Breast epithelium (tissue), 4 donors: ENCODE results near the gene PLPP1. TPM values are rescaled to one million over a fixed set of nuclear protein-coding genes. Genes with fewer than 3 reads are reported as not detected.
A peak's percentile ranks its signal among the peaks of the same experiment; 100 is the strongest.
"Not testable (repeated sequence)": the region's sequence is repeated elsewhere in the genome, so short reads cannot be mapped to it uniquely, and the experiment has no call there.

ENCODE experiments used
- DNase-seq, 2 donors: peaks; one replicate each; pipeline ENCODE4 v3.0.0-alpha.2; 2019; ENCODE audit warnings: low spot score in 2 of 2
- H3K27ac ChIP-seq, 2 donors: fragments of 200-600 bp; sonication (generic) in 1 of 2; one replicate each; pipeline ENCODE4 v1.5.1; 2016 to 2019; ENCODE audit warnings: mild to moderate bottlenecking in 1 of 2
- H3K27me3 ChIP-seq, 2 donors: fragments of 200-600 bp; sonication (generic) in 1 of 2; one replicate each; pipeline versions ENCODE4 v1.5.1 to v1.6.0; 2017 to 2019; ENCODE audit warnings: control low read depth in 1 of 2, mild to moderate bottlenecking in 1 of 2
- H3K36me3 ChIP-seq: fragments of 200-600 bp; one replicate; pipeline ENCODE4 v1.5.1; 2019
- H3K4me1 ChIP-seq, 2 donors: fragments of 200-600 bp; sonication (generic); one replicate each; pipeline ENCODE4 v1.5.1; 2016 to 2019; ENCODE audit warnings: control low read depth in 1 of 2
- H3K4me3 ChIP-seq, 3 donors: fragments of 200-600 bp; sonication (generic); 1 replicate in 2 of 3; 2 replicates in 1 of 3; pipeline ENCODE4 v1.5.1; 2016 to 2019; ENCODE audit warnings: mild to moderate bottlenecking in 3 of 3, moderate library complexity in 2 of 3
- H3K9me3 ChIP-seq, 2 donors: fragments of 200-600 bp; sonication (generic) in 1 of 2; one replicate each; pipeline ENCODE4 v1.5.1; 2016 to 2019; ENCODE audit warnings: control low read depth in 1 of 2
- POLR2A ChIP-seq: fragments of 450-650 bp; IDR thresholded peaks from one replicate; pipeline ENCODE4 v1.6.1; 2016; ENCODE audit warnings: antibody characterized with exemption, mild to moderate bottlenecking, moderate library complexity
- POLR2AphosphoS5 ChIP-seq, 3 donors: sonication (generic); formaldehyde crosslinking; IDR thresholded peaks; one replicate each; pipeline ENCODE4 v1.6.1; 2017; ENCODE audit warnings: antibody characterized with exemption in 3 of 3
- intact Hi-C: fragments of 100-400 bp; cut with DNase I; formaldehyde crosslinking; loops from one replicate; pipeline ENCODE4 v1.15.1; 2023; ENCODE audit warnings: low total_unique reads
- total RNA-seq, 3 donors: library from RNA; depleted of rRNA; stranded (reverse); fragments of >200 nt; gene quantifications; one replicate each; pipeline ENCODE4 v1.1.0, GENCODE V29; 2016
- TF ChIP-seq, protein P1 (sequence below), 3 donors: fragments of 450-650 bp; IDR thresholded peaks; one replicate each; pipeline ENCODE4 v1.5.1; 2016 to 2017; ENCODE audit warnings: antibody characterized with exemption in 3 of 3, mild to moderate bottlenecking in 3 of 3, moderate library complexity in 3 of 3

The PLPP1 gene
- total RNA-seq, 3 donors from 2014 or later: 177 to 339 (median 237) TPM

DNA sequence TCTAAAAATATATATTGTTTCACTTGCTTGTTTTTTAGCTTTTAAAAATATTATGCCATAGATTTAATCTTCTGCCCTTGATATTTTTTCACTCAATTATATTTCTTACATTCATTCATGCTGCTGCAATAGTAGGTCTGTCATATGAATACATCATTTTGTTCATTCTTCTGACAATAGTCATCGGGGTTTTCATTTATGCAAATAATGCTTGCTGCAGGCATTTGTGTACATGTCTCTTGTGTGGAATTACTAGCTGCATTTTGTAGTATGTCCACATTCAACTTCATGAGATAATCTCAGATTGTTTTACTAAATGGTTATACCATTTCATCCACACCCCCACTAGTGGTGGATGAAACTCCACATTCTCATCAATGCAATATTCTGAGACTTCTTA is 5.3 kb upstream of the PLPP1 start:
- DNase-seq: no peak
- Histone ChIP-seq H3K27ac (no peak overlapping the region), H3K4me3 (no peak overlapping the region), H3K4me1 (no peaks in the 10 kb centered on the region), H3K27me3 (no peaks in the 10 kb centered on the region), H3K36me3 (no peaks in the 10 kb centered on the region), H3K9me3 (no peaks in the 10 kb centered on the region)
- intact Hi-C loops: no loop called here
- TF ChIP-seq, protein P1, sequence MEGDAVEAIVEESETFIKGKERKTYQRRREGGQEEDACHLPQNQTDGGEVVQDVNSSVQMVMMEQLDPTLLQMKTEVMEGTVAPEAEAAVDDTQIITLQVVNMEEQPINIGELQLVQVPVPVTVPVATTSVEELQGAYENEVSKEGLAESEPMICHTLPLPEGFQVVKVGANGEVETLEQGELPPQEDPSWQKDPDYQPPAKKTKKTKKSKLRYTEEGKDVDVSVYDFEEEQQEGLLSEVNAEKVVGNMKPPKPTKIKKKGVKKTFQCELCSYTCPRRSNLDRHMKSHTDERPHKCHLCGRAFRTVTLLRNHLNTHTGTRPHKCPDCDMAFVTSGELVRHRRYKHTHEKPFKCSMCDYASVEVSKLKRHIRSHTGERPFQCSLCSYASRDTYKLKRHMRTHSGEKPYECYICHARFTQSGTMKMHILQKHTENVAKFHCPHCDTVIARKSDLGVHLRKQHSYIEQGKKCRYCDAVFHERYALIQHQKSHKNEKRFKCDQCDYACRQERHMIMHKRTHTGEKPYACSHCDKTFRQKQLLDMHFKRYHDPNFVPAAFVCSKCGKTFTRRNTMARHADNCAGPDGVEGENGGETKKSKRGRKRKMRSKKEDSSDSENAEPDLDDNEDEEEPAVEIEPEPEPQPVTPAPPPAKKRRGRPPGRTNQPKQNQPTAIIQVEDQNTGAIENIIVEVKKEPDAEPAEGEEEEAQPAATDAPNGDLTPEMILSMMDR (IDR thresholded peaks at IDR 0.05): no peak
- TF ChIP-seq POLR2A (no peak), POLR2AphosphoS5 (IDR thresholded peaks at IDR 0.05) (no peak)

DNA sequence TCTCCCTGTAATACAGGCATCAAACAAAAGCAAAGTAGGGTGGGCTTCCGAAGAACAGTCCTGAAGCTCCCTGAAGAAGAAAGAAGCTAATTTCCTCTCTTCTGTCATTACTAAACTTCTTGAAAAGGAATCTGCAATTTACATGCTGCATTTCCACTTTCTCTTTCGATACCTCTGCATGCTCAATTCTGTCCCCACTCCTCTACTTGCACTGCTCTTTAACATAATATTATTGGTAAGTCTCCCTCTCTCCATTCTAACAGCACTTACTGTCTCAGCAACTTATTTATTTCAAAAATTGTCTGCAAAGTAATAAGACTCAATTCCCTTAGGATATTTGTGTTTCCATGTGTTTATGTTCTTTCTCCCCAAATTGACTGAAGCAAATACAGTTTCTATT is 3.9 kb upstream of the PLPP1 start:
- peak overlapping the region in 2 of 3 donors; percentile 12 to 31 for H3K4me3 ChIP-seq
- intact Hi-C loops: loop anchor here (10.0 kb wide), 1 partner anchor 56 kb away; no protein-coding TSS in a partner anchor
- H3K36me3 ChIP-seq: no peaks in the 10 kb centered on the region
- TF ChIP-seq POLR2AphosphoS5 (IDR thresholded peaks at IDR 0.05) (no peak), POLR2A (no peak)
- TF ChIP-seq, protein P1 (IDR thresholded peaks at IDR 0.05): no peak
- DNase-seq: no peak
- no peaks in the 10 kb centered on the region for H3K27me3 ChIP-seq
- H3K9me3 ChIP-seq: no peaks in the 10 kb centered on the region
- H3K27ac ChIP-seq: no peak overlapping the region
- no peaks in the 10 kb centered on the region for H3K4me1 ChIP-seq

DNA sequence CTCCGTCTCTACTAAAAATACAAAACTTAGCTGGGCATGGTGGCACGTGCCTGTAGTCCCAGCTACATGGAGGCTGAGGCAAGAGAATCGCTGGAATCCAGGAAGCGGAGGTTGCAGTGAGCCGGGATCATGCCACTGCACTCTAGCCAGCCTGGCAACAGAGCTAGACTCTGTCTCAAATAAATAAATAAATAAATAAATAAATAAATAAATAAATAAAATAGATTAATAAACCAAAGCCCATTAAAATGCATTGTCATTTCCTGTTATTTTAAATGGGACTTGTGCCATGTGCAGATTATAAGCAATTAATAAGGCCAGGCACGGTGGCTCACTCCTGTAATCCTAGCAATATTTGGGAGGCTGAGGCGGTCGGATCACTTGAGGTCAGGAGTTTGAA is 2.6 kb upstream of the PLPP1 start:
- not testable (repeated sequence) for DNase-seq, H3K27ac ChIP-seq, H3K9me3 ChIP-seq, H3K4me3 ChIP-seq, H3K36me3 ChIP-seq, H3K4me1 ChIP-seq, H3K27me3 ChIP-seq
- intact Hi-C loops: loop anchor here (10.0 kb wide), 1 partner anchor 57 kb away; no protein-coding TSS in a partner anchor

DNA sequence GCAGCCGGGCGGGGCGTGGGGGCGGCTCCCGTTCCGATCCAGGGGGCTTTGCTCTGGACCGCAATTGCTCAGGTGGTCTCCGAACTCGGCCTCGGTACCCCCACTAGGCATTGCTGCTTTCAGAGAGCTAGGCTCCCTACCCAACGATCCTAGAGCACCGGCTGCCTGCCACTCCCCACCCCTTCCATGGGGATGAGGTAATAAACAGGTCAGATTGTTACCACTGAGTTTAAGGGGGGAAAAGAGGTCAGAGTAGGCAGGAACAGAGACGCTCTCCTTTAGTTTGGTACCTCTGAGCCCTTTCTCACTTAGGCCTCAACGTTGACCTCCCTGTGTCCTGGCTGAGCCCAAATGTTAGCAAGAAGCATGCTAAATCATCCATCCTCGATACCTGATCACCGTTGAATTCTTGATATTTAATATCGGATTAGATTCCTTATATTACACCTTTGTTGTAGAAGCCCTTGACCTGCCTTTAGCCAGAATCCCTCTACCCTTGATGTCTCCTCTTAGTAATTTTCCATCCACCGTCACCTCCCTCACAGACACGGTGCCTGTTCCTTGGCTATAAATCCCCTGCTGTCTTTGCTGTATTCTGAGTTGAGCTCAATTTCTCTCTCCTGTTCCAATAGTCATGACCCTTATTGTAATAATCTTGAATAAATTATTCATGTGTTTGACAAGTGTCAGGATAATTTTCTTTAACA is 588 bp upstream of the PLPP1 start:
- Histone ChIP-seq H3K4me1 (no peaks in the 10 kb centered on the region), H3K36me3 (no peaks in the 10 kb centered on the region), H3K9me3 (no peaks in the 10 kb centered on the region), H3K27me3 (no peaks in the 10 kb centered on the region), H3K27ac (peak overlapping the region; percentile 96 to 97), H3K4me3 (peak overlapping the region; percentile 84 to 95 (median 94))
- intact Hi-C loops: loop anchor here (10.0 kb wide), 1 partner anchor 59 kb away; no protein-coding TSS in a partner anchor
- DNase-seq: no peak
- TF ChIP-seq POLR2A (peak; percentile 9), POLR2AphosphoS5 (IDR thresholded peaks at IDR 0.05) (no peak)
- TF ChIP-seq, protein P1 (IDR thresholded peaks at IDR 0.05): no peak

DNA sequence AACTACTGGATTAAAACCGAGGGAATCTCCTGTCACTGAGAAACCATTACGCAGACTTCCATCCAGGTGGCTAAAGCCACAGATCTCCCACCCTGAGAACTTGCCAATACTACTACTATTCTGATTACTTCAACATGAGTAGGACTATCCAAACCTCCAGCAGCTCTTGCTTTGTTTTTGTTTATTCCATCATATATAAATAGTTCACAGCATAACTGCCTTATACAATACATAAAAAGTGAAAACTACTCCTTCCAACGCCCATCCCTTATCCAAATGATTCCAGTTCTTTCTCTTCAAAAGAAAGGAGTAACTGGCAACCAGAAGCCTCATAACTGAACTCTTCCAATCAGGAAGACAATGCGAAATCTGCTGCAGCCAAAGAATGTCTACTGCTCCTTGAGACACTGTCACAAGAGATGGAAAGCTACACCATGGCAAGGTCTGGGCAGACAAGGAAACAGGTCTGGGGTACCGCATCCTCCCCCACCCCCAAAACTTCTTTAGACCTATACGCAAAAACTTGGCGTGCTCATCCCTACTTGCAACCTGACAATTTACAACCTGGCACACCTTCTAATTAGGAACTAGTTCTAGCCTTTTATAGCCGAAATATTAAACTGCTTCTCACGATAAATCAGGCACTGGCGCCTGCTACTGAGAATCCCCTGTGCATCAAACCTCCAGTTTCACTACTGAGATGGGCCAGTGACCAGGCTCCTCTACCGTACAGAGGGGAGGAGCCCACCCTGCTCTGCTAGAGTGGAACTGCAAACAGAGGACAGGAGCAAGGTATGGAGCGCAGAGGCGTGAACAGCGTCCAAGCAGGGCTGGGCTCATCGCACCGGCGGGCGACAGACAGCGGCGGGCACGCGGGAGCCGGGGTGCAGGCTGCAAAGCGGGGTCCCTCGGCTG is 986 bp downstream of the PLPP1 start:
- Histone ChIP-seq H3K27ac (peak overlapping the region; percentile 96 to 97), H3K36me3 (no peaks in the 10 kb centered on the region), H3K27me3 (no peaks in the 10 kb centered on the region), H3K4me1 (no peaks in the 10 kb centered on the region), H3K4me3 (peak overlapping the region; percentile 84 to 95 (median 94)), H3K9me3 (no peaks in the 10 kb centered on the region)
- TF ChIP-seq POLR2A (no peak), POLR2AphosphoS5 (IDR thresholded peaks at IDR 0.05) (no peak)
- TF ChIP-seq, protein P1 (IDR thresholded peaks at IDR 0.05): no peak
- intact Hi-C loops: loop anchor here (10.0 kb wide), 1 partner anchor 61 kb away; no protein-coding TSS in a partner anchor
- DNase-seq: peak in 1 of 2 donors; percentile 35
